Adrenal gland (tissue), 12 donors: ENCODE data around the gene PRDX2. TPM values are rescaled to one million over a fixed set of nuclear protein-coding genes. Genes with fewer than 3 reads are reported as not detected.

ENCODE experiments used
- DNase-seq, 7 donors: peaks; one replicate each; pipeline ENCODE4 v3.0.0-alpha.2; 2019 to 2020
- H3K27ac ChIP-seq, 5 donors: fragments of 200-600 bp; sonication (generic) in 4 of 5; 1 replicate in 3 of 5; 2 replicates in 2 of 5; pipeline versions ENCODE4 v1.5.1 to v1.8.0; 2016 to 2020; ENCODE audit warnings: mild to moderate bottlenecking in 1 of 5
- H3K27me3 ChIP-seq: fragments of 200-600 bp; 2 replicates; pipeline ENCODE4 v1.8.0; 2021
- H3K36me3 ChIP-seq, 2 donors: fragments of 200-600 bp; replicated peaks in 1 of 2; 1 replicate in 1 of 2; 2 replicates in 1 of 2; pipeline versions ENCODE4 v1.5.1 to v1.8.0; 2018 to 2022
- H3K4me1 ChIP-seq, 2 donors: fragments of 200-600 bp; replicated peaks in 1 of 2; 1 replicate in 1 of 2; 2 replicates in 1 of 2; pipeline versions ENCODE4 v1.5.1 to v1.8.0; 2018 to 2021
- H3K4me3 ChIP-seq, 4 donors: fragments of 200-600 bp; sonication (generic) in 3 of 4; one replicate each; pipeline ENCODE4 v1.5.1; 2016 to 2018
- H3K9me3 ChIP-seq, 3 donors: fragments of 200-600 bp; sonication (generic) in 1 of 3; replicated peaks in 1 of 3; 1 replicate in 2 of 3; 2 replicates in 1 of 3; pipeline versions ENCODE4 v1.5.1 to v1.8.0; 2016 to 2021
- POLR2A ChIP-seq, 2 donors: fragments of 450-650 bp; IDR thresholded peaks; one replicate each; pipeline ENCODE4 v1.6.1; 2017; ENCODE audit warnings: antibody characterized with exemption in 2 of 2, mild to moderate bottlenecking in 2 of 2, moderate library complexity in 1 of 2
- WGBS, 4 donors: extraction: QIAGEN DNeasy Blood & Tissue Kit in 2 of 4; methylation state at CpG; one replicate each; pipeline versions ENCODE4 v1.1.5 to v1.1.7; 2013 to 2017; 5-methylcytosine and 5-hydroxymethylcytosine counted together
- intact Hi-C, 2 donors: fragments of 100-400 bp; cut with DNase I; formaldehyde crosslinking; loops; one replicate each; pipeline versions ENCODE4 v1.14.1 to v1.15.0; 2022 to 2023
- polyA plus RNA-seq, 3 donors: library from polyadenylated mRNA; stranded (reverse); fragments of 200-250 nt in 2 of 3; fragments of 350-450 nt in 1 of 3; fragmentation: Illumina TruSeq in 1 of 3; extraction: RNeasy Lipid Tissue Mini Kit (QIAGEN cat#74804) in 1 of 3; gene quantifications; one replicate each; pipeline ENCODE4 v1.2.3, GENCODE V29; 2013 to 2014
- total RNA-seq, 9 donors: library from RNA; depleted of rRNA in 4 of 9; stranded (reverse); fragments of >200 nt in 4 of 9; fragments of 120-200 nt in 1 of 9; fragmentation: NEBNext Ultra II Directional in 1 of 9; extraction: Animal tissue kit (Norgen Biotek cat#: 25700) in 1 of 9; gene quantifications; one replicate each; pipeline versions ENCODE4 v1.1.0 to v1.2.4, GENCODE V29; 2013 to 2023
- TF ChIP-seq, protein P1 (sequence below), 6 experiments: fragments of 450-650 bp in 4 of 6; fragments of 200-600 bp in 2 of 6; sonication (generic) in 1 of 6; IDR thresholded peaks; 1 replicate in 5 of 6; 2 replicates in 1 of 6; pipeline versions ENCODE4 v1.5.1 to v1.8.0; 2016 to 2021; ENCODE audit warnings: antibody characterized with exemption in 6 of 6, mild to moderate bottlenecking in 2 of 6, moderate library complexity in 1 of 6
- donor health status: healthy with polysubstance abuse.
- donor health status: Bipolar disorder and iron deficiency.
- donor health status: DM: yes; HTN: yes; CAD: no.
- donor health status: DM: no; HTN: no; CAD: no.
- donor health status: DM: no; HTN: no; CAD: no.
- donor health status: DM: yes; HTN: yes; CAD: no.

The PRDX2 gene
- total and polyA plus RNA-seq, 12 donors, result 146 to 1,660 (median 835) TPM

DNA sequence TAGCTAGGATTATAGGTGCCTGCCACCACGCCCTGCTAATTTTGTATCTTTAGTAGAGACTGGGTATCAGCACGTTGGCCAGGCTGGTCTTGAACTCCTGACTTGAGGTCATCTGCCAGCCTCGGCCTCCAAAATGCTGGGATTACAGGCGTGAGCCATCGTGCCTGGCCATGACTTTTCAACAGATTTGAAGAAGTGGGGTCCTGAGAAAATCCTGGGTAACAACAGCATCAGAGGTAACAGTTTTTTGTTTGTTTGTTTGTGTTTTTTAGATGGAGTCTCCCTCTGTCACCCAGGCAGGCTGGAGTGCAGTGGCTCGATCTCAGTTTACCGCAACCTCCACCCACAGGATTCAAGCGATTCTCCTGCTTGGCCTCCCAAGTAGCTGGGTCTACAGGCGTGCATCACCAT is 6.6 kb downstream of the PRDX2 start:
- H3K4me1 ChIP-seq, result peaks cover 13 to 27% of the 10 kb centered on the region in 2 donors

DNA sequence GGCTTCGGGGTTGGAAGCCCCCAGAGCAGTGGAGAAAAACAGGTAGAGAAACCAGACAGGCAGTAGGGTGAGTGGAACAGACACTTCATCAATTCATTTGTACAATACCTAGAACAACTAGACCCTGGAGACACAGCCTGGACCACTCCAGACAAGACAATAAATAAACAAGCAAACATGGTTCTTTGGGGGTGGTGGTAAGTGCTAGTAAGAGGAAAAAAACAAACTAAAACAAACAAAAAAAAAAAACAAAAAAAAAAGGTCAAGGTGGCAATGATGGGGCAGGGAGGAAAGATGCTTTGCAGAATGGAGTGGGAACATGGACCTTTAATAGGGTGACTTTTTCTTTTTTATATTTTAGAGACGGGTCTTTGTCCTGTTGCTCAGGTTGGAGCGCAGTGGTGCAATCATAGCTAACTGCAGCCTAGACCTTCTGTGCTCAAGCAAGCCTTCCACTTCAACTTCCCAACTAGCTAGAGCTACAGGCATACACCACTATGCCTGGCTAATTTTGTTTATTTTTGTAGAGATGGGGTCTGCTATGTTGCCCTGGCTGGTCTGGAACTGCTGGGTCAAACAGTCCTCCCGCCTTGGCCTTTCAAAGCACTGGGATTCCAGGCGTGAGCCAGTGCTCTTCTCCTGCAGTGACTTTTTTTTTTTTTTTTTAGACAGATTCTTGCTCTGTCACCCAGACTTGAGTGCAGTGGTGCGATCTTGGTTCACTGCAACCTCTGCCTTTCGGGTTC is 7.2 kb downstream of the PRDX2 start:
- H3K9me3 ChIP-seq, result no peaks in the 10 kb centered on the region
- peaks cover 0 to 17% of the 10 kb centered on the region in 2 donors for H3K36me3 ChIP-seq
- peak in 3 of 7 donors; percentile 50 to 61 (median 60) for DNase-seq
- TF ChIP-seq, protein P1, sequence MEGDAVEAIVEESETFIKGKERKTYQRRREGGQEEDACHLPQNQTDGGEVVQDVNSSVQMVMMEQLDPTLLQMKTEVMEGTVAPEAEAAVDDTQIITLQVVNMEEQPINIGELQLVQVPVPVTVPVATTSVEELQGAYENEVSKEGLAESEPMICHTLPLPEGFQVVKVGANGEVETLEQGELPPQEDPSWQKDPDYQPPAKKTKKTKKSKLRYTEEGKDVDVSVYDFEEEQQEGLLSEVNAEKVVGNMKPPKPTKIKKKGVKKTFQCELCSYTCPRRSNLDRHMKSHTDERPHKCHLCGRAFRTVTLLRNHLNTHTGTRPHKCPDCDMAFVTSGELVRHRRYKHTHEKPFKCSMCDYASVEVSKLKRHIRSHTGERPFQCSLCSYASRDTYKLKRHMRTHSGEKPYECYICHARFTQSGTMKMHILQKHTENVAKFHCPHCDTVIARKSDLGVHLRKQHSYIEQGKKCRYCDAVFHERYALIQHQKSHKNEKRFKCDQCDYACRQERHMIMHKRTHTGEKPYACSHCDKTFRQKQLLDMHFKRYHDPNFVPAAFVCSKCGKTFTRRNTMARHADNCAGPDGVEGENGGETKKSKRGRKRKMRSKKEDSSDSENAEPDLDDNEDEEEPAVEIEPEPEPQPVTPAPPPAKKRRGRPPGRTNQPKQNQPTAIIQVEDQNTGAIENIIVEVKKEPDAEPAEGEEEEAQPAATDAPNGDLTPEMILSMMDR (IDR thresholded peaks at IDR 0.05), result no peak
- TF ChIP-seq POLR2A (IDR thresholded peaks at IDR 0.05), result no peak
- H3K27me3 ChIP-seq, result no peaks in the 10 kb centered on the region
- intact Hi-C loops, result loop anchor here in 1 of 2 donors (2.0 kb wide), 1 partner anchor 16 kb away; no protein-coding TSS in a partner anchor
- WGBS, 4 donors, result 51 to 61% (median 55%) methylated on average over 7 of the region's 7 CpGs
- peak overlapping the region in 2 of 4 donors; percentile 74 to 77 for H3K4me3 ChIP-seq
- H3K4me1 ChIP-seq, result peaks cover 14 to 27% of the 10 kb centered on the region in 2 donors
- H3K27ac ChIP-seq, result peak overlapping the region; percentile 74 to 99 (median 98)

More for the DNA sequence above, 6.6 kb downstream of the PRDX2 start:
- no peaks in the 10 kb centered on the region for H3K9me3 ChIP-seq
- H3K27me3 ChIP-seq, result no peaks in the 10 kb centered on the region
- TF ChIP-seq POLR2A (IDR thresholded peaks at IDR 0.05), result peak; percentile 5 to 60
- TF ChIP-seq, protein P1 (IDR thresholded peaks at IDR 0.05), result no peak
- peak in 2 of 7 donors; percentile 44 to 78 for DNase-seq
- peak overlapping the region in 3 of 5 donors; percentile 98 to 99 (median 99) for H3K27ac ChIP-seq
- no peak overlapping the region for H3K4me3 ChIP-seq
- intact Hi-C loops, result loop anchor here in 1 of 2 donors (2.0 to 5.0 kb wide), 2 partner anchors 16 to 33 kb away; no protein-coding TSS in a partner anchor
- WGBS, 4 donors, result 67 to 75% (median 71%) methylated on average over 9 of the region's 9 CpGs
- H3K36me3 ChIP-seq, result peaks cover 0 to 23% of the 10 kb centered on the region in 2 donors

DNA sequence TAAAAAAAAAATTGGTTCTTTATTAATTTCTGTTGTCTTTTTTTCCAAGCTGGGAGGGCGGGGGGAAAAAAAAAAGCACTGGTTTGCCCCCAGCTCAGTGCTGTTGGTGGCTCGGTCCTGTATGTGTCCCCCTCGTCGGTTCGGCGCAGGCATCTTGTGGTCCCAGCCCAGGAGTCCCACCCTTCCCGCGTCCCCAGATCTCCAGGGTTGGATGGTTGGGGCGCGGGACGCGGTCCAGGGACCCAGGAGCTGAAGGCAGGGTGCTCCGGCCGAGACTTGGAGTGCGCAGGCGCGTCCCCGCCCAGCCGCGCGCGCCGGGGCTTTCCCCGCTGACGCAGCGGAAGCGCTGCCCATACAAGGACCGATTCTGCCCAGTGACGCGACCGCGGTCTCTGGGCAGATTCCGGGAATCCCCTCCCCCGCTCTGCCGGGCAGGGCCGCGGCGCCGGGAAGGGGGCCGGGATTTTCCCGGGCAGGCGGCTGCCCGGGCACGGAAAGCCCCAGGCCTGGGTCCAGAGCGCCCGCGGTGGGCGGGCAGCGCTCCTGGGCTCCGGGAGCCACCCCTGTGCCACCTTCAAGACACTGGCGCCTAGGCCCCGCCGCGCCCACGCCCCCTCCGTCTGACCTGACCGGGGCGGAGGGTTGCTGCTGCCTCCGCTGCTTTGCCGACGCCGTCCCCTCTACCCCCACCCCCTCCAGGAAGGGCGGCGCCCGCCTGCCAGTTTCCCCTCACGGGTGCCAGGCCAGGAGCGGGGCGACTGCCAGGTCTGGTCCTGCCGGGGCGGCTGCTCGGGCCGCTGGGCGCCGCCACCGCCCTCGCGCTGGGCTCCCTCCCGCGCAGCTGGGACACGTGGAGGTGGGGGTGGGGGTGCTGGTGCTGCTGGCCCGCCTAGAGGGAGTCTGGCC is 8.1 kb downstream of the PRDX2 start:
- intact Hi-C loops, result loop anchor here in 1 of 2 donors (2.0 kb wide), 1 partner anchor 15 kb away; no protein-coding TSS in a partner anchor
- 0 to 1% (median 0%) methylated on average over 8 to 81 of the region's 81 CpGs for WGBS, 4 donors
- peak; percentile 84 to 90 for TF ChIP-seq POLR2A (IDR thresholded peaks at IDR 0.05)
- TF ChIP-seq, protein P1 (IDR thresholded peaks at IDR 0.05), result peak in 2 of 6 experiments; percentile 1 to 16

More for the DNA sequence above, 8.1 kb downstream of the PRDX2 start:
- DNase-seq, result peak; percentile 95 to 97 (median 96)
- Histone ChIP-seq H3K27ac (peak overlapping the region; percentile 93 to 99 (median 98)), H3K36me3 (peaks cover 0 to 9% of the 10 kb centered on the region in 2 donors), H3K9me3 (no peaks in the 10 kb centered on the region), H3K4me3 (peak overlapping the region in 3 of 4 donors; percentile 74 to 80 (median 77)), H3K4me1 (peaks cover 21 to 36% of the 10 kb centered on the region in 2 donors), H3K27me3 (no peaks in the 10 kb centered on the region)
